GM19452 (cell line): ENCODE data around the gene ARSJ.
A peak's percentile ranks its signal among the peaks of the same experiment; 100 is the strongest.
"Not testable (repeated sequence)": the region's sequence is repeated elsewhere in the genome, so short reads cannot be mapped to it uniquely, and the experiment has no call there.

Source experiments
- ATAC-seq: cut with Tn5 transposase; IDR thresholded peaks from one replicate; pipeline ENCODE4 v1.9.1; 2021; ENCODE audit not compliant: unreplicated experiment

The ARSJ gene

GRCh38 chr4:113958766-113959538, 20.5 kb downstream of the ARSJ start:
- ATAC-seq = no peak

- ATAC-seq = no peak
Observed at GRCh38 chr4:113957956-113958355, 21.5 kb downstream of the ARSJ start.

GRCh38 chr4:113955948-113956347, 23.5 kb downstream of the ARSJ start:
- ATAC-seq = no peak

- ATAC-seq = no peak
Observed at GRCh38 chr4:113955411-113955810, 24.0 kb downstream of the ARSJ start.

GRCh38 chr4:113953888-113954287, 25.6 kb downstream of the ARSJ start:
- no peak for ATAC-seq

- peak; percentile 89 for ATAC-seq
Observed at GRCh38 chr4:113952452-113953029, 26.9 kb downstream of the ARSJ start.

GRCh38 chr4:113951263-113951662, 28.2 kb downstream of the ARSJ start:
- ATAC-seq = no peak

GRCh38 chr4:113950207-113950606, 29.2 kb downstream of the ARSJ start:
- no peak for ATAC-seq

GRCh38 chr4:113947484-113947883, 32.0 kb downstream of the ARSJ start:
- no peak for ATAC-seq

- no peak for ATAC-seq
Observed at GRCh38 chr4:113945906-113946305, 33.5 kb downstream of the ARSJ start.

GRCh38 chr4:113943863-113944262, 35.6 kb downstream of the ARSJ start:
- ATAC-seq = no peak

- ATAC-seq = no peak
Observed at GRCh38 chr4:113943085-113943484, 36.4 kb downstream of the ARSJ start.

- no peak for ATAC-seq
Observed at GRCh38 chr4:113941836-113942235, 37.6 kb downstream of the ARSJ start.

- ATAC-seq = not testable (repeated sequence)
Observed at GRCh38 chr4:113940103-113940502, 39.3 kb downstream of the ARSJ start.

- no peak for ATAC-seq
Observed at GRCh38 chr4:113935190-113935589, 44.3 kb downstream of the ARSJ start.

GRCh38 chr4:113924706-113925105, 54.7 kb downstream of the ARSJ start:
- not testable (repeated sequence) for ATAC-seq

- ATAC-seq = no peak
Observed at GRCh38 chr4:113921089-113921794, 58.2 kb downstream of the ARSJ start.

GRCh38 chr4:113919611-113920010, 59.8 kb downstream of the ARSJ start:
- no peak for ATAC-seq

GRCh38 chr4:113919145-113919544, 60.3 kb downstream of the ARSJ start:
- ATAC-seq = no peak

GRCh38 chr4:113908829-113909228, 70.6 kb downstream of the ARSJ start:
- no peak for ATAC-seq

GRCh38 chr4:113907559-113907958, 71.9 kb downstream of the ARSJ start:
- ATAC-seq = no peak

- no peak for ATAC-seq
Observed at GRCh38 chr4:113905301-113905700, 74.1 kb downstream of the ARSJ start.
